Right atrium auricular region (tissue), 2 donors: ENCODE measurements around the gene GRIK4. TPM values are rescaled to one million over a fixed set of nuclear protein-coding genes. Genes with fewer than 3 reads are reported as not detected.

Experiments
- DNase-seq: peaks from one replicate; pipeline ENCODE4 v3.0.0-alpha.2; 2019; ENCODE audit warnings: low spot score
- H3K27ac ChIP-seq, 2 donors: fragments of 200-600 bp; sonication (generic); 1 replicate in 1 of 2; 2 replicates in 1 of 2; pipeline ENCODE4 v1.5.1; 2016 to 2019
- H3K27me3 ChIP-seq, 2 donors: fragments of 200-600 bp; sonication (generic); one replicate each; pipeline versions ENCODE4 v1.5.1 to v1.6.0; 2017 to 2019
- H3K36me3 ChIP-seq: fragments of 200-600 bp; sonication (generic); one replicate; pipeline ENCODE4 v1.5.1; 2016
- H3K4me1 ChIP-seq, 2 donors: fragments of 200-600 bp; sonication (generic); one replicate each; pipeline versions ENCODE4 v1.5.1 to v1.6.0; 2017 to 2019
- H3K4me3 ChIP-seq, 2 donors: fragments of 200-600 bp; sonication (generic); 1 replicate in 1 of 2; 2 replicates in 1 of 2; pipeline ENCODE4 v1.5.1; 2017 to 2019; ENCODE audit warnings: mild to moderate bottlenecking in 1 of 2, moderate library complexity in 1 of 2
- H3K9me3 ChIP-seq, 2 donors: fragments of 200-600 bp; sonication (generic); one replicate each; pipeline ENCODE4 v1.5.1; 2019
- total RNA-seq, 2 donors: library from RNA; depleted of rRNA; stranded (reverse); fragments of >200 nt; gene quantifications; one replicate each; pipeline ENCODE4 v1.1.0, GENCODE V29; 2016
- TF ChIP-seq, protein P1 (sequence below), 2 donors: fragments of 200-600 bp; sonication (generic); IDR thresholded peaks; one replicate each; pipeline ENCODE4 v1.5.1; 2019; ENCODE audit warnings: antibody characterized with exemption in 2 of 2

The GRIK4 gene
- total RNA-seq, 2 donors from 2014 or later, result 0.04 to 0.30 TPM

DNA sequence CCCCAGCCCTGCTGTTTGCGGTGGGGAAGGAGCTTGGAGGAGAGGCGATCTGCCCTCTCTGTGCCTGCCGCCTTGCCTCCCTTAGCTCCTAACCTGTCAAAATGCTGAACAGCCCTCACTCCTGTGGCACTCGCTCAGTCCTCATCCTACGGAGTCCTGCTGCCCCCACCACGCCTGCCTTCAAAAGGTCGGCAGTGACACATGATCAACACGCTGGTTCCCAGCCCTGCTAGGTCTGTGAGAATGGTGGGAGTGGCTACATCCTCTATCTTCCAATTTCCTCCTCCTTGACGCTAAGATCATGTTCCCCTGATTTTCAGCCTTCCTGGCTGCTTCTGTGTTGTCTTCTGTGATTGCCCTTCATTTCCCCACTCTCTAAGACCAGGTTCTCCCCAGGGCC lies 392.1 kb downstream of the GRIK4 start:
- no peaks in the 10 kb centered on the region for H3K27me3 ChIP-seq
- TF ChIP-seq, protein P1, sequence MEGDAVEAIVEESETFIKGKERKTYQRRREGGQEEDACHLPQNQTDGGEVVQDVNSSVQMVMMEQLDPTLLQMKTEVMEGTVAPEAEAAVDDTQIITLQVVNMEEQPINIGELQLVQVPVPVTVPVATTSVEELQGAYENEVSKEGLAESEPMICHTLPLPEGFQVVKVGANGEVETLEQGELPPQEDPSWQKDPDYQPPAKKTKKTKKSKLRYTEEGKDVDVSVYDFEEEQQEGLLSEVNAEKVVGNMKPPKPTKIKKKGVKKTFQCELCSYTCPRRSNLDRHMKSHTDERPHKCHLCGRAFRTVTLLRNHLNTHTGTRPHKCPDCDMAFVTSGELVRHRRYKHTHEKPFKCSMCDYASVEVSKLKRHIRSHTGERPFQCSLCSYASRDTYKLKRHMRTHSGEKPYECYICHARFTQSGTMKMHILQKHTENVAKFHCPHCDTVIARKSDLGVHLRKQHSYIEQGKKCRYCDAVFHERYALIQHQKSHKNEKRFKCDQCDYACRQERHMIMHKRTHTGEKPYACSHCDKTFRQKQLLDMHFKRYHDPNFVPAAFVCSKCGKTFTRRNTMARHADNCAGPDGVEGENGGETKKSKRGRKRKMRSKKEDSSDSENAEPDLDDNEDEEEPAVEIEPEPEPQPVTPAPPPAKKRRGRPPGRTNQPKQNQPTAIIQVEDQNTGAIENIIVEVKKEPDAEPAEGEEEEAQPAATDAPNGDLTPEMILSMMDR (IDR thresholded peaks at IDR 0.05), result no peak
- no peak for DNase-seq

DNA sequence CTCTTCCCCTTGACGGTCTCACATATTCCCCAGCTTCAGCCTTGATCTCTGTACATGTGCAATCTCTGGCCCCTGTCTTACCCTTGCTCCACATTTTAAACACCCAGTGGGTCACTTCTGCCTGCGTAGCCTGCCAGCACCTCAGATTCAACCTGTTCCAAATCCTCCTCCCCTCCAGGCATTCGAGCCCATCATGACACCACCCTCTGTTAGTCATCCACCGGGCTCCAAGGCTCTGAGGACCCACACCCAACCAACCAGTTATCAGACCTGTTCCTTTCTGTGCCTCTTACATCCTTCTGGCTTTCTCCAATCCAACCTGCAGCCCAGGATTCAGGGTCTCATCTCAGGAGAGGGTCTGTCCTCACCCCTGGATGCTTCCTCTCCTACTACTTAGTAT lies 392.6 kb downstream of the GRIK4 start:
- H3K9me3 ChIP-seq, result no peaks in the 10 kb centered on the region
- H3K36me3 ChIP-seq, result no peaks in the 10 kb centered on the region
- peaks cover 0 to 5% of the 10 kb centered on the region in 2 donors for H3K4me1 ChIP-seq
- no peaks in the 10 kb centered on the region for H3K27me3 ChIP-seq
- TF ChIP-seq, protein P1 (IDR thresholded peaks at IDR 0.05), result no peak
- H3K4me3 ChIP-seq, result no peak overlapping the region
- DNase-seq, result no peak
- no peak overlapping the region for H3K27ac ChIP-seq

More for the DNA sequence above, 392.1 kb downstream of the GRIK4 start:
- Histone ChIP-seq H3K27ac (no peak overlapping the region), H3K36me3 (no peaks in the 10 kb centered on the region), H3K9me3 (no peaks in the 10 kb centered on the region), H3K4me1 (peaks cover 0 to 5% of the 10 kb centered on the region in 2 donors), H3K4me3 (no peak overlapping the region)

DNA sequence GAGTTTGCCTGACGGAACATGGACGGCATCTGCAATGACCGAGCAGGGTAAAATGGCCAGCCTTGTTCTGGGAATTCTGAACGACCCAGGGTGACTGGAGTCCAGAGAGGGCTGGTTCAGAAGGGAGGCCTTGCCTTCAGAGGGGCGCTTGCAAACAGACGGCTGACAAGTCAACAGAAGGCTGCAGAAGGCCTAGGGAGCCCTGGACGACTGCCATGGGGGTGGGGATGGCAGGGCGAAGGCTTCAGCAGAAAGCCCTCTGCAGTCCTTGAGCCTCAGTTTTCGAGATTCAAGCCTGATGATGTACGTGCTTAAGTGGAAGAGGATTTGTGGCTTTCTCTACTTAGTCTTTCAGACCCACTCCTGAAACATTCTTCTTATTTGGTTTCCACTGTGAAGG lies 395.2 kb downstream of the GRIK4 start:
- no peak for DNase-seq
- no peak overlapping the region for H3K27ac ChIP-seq
- TF ChIP-seq, protein P1 (IDR thresholded peaks at IDR 0.05), result no peak
- no peaks in the 10 kb centered on the region for H3K36me3 ChIP-seq
- H3K9me3 ChIP-seq, result no peaks in the 10 kb centered on the region
- no peak overlapping the region for H3K4me3 ChIP-seq
- H3K4me1 ChIP-seq, result no peaks in the 10 kb centered on the region
- no peaks in the 10 kb centered on the region for H3K27me3 ChIP-seq

DNA sequence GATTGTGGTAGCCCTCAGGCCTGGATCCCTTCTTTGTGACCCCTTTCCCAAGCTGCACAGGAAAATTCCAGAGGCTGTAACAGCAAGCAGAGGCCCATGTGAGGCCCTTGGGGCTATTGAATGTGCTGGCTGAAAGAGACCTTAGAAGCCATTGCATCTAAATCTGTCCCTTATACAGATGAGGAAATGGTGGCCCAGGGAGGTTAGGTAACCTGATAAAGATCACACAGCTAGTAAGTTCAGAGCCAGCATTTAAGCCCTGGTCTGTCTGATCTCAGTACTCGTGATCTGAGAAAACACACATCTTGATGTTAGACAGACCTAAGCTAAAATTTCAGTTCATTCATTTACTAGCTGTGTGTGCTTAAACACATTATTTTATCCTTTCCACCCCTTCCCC lies 396.4 kb downstream of the GRIK4 start:
- Histone ChIP-seq H3K27ac (no peak overlapping the region), H3K9me3 (no peaks in the 10 kb centered on the region), H3K4me1 (no peaks in the 10 kb centered on the region), H3K36me3 (no peaks in the 10 kb centered on the region), H3K27me3 (no peaks in the 10 kb centered on the region), H3K4me3 (no peak overlapping the region)
- DNase-seq, result no peak
- TF ChIP-seq, protein P1 (IDR thresholded peaks at IDR 0.05), result no peak

DNA sequence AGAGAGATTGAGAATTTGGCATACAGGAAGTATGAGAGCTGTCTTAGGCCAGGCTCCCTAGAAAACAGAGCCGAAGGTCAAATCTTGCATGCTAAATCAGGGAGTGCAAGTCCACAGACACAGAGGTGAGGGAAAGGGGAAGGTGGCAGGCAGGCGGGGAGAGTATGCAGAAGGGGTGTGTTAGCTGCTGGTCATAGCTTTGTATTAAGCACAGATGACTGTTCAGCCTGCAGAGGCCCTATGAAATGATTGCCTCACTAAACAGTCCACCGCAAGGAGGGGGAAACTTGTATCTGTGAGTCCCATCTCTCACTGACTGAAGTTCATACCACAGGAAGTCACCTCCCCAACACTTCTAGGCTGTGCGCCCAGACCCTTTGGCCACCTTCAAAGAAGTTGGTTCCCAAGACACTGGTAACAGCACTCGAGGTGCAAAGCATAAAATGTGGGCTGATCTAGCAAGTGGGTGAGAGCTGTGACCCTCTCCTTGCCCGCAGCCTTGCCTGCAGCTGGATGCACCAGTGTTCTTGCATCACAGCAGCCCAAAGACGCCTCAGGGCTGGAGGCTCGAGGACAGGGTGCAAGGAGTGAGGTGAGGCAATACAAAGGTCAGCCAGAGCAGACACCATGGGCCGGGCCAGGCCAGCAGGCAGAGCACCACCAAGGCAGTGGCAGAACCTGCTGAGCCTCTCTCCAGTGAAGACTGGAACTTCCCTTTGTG lies 397.1 kb downstream of the GRIK4 start:
- TF ChIP-seq, protein P1 (IDR thresholded peaks at IDR 0.05), result no peak
- no peaks in the 10 kb centered on the region for H3K36me3 ChIP-seq
- no peaks in the 10 kb centered on the region for H3K4me1 ChIP-seq
- no peaks in the 10 kb centered on the region for H3K27me3 ChIP-seq
- no peak overlapping the region for H3K27ac ChIP-seq
- no peaks in the 10 kb centered on the region for H3K9me3 ChIP-seq
- H3K4me3 ChIP-seq, result no peak overlapping the region
- no peak for DNase-seq
